ENCODE data around the gene AKAP12.

GRCh38 chr6:151372164-151372563 lies 132.4 kb downstream of the AKAP12 start:
- TF ChIP-seq EZH2 (IDR thresholded peaks at IDR 0.05; ENCODE audit: borderline replicate concordance, low read length): no peak
- TF ChIP-seq CTCF (IDR thresholded peaks at IDR 0.05; ENCODE audit: low read length): no peak

Data from OCI-LY1 (cell line).